GM21360 (cell line): Measurements from ENCODE around the gene MAPK1.
"Not testable (repeated sequence)": the region's sequence is repeated elsewhere in the genome, so short reads cannot be mapped to it uniquely, and the experiment has no call there.

Source experiments
- ATAC-seq: cut with Tn5 transposase; IDR thresholded peaks from one replicate; pipeline ENCODE4 v1.9.1; 2021; ENCODE audit warnings: mild to moderate bottlenecking, moderate library complexity; ENCODE audit not compliant: unreplicated experiment

Gene MAPK1

DNA sequence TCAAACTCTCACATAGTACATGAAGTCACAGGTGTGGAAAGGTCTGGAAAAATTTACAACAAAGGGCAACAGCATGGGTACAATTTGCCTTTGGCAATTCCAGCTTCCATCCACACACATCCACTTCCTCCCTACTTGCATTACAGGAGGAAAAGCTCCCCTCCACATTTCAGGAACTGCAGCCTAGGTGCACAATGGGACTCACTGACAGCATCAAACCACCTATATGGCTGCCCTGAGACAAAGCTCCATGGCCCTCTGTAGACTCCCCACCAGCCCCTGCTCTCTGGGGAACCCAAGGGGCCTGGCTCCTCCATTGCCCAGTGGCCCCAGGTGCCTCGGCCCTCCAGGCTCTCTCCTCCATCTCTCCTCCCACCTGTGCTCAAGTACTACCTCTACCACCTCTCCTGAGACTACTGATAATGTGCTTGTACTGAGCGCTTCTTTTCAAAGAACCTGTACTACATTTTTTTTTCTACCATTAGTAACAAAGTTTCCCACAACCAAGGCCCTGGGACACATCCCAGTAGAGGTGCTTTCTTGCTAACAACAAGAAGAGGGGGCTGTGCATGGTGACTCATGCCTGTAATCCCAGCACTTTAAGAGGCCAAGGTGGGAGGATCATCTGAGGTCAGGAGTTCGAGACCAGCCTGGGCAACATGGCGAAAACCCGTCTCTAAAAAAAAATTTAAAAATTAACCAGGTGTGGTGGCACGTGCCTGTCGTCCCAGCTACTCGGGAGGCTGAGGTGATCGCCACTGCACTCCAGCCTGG, 136.7 kb downstream of the MAPK1 start:
- no peak for ATAC-seq

DNA sequence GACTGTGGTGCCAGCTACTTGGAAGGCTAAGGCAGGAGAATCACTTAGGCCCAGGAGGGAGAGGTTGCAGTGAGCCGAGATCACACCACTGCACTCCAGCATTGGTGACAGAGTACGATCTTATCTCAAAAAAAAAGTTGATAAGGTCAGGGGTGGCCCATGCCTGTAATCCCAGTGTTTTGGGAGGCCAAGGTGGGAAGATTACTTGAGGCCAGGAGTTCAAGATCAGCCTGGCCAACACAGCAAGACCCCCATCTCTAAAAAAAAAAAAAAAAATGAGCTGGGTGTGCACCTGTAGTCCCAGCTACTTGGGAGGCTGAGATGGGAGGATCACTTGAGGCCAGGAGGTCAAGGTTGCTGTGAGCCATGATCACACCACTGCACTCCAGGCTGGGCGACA, 138.3 kb downstream of the MAPK1 start:
- ATAC-seq: not testable (repeated sequence)

DNA sequence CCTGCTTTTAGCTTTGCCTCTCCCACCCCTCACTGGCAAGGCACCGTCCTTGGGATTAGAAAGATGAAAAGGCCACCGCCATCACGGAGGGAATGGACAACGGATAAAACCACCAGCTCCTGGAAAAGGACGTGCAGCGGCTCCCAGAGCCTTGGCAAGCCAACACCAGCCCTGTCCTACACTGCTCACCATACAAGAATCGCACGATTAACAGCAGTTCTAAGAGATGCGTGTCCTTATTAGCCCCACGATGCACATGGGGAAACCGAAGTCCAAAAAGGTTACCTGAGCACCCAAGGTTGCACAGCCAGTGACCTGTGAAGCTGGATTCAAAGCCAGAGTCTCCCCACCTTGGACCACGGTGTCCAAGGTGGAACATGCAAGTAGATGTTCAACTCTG, 139.2 kb downstream of the MAPK1 start:
- no peak for ATAC-seq

DNA sequence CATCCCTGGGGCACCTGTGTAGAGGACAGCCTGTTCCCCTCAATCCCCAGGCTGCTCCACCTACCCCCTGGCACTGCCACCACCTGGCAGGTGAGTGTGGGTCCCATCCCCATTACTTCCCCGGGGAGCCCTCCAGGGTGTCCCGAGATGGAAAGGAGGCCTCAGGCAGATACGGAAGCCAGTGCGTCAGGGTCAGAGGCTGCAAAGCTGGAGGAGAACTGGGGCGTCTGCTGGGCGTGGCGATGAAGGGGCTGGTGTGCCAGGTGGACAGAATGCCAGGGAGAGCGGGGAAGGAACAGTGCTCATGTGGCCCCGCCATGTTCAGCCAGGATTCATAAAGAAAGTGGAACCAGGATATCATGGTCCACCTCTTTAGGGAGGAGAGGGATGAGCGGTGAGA, 139.7 kb downstream of the MAPK1 start:
- no peak for ATAC-seq

DNA sequence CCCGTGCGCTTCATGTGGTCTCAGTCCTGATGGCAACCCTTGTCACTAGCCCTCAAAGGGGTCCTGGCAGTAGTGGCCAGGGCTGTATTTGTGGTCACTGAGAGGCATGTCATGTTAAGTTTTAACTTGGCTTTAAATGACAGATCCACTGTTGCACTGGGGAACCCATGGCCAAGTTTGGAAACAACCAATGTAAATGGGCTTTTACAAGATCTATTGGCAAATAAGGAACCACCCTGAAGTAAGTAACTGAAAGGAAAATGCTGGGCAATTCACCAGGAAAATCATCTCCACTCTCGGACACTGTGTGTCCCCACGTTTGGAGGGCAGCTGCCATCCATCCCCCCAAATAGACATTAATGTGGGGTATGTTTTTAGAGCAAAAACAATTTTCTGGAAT, 140.3 kb downstream of the MAPK1 start:
- no peak for ATAC-seq

DNA sequence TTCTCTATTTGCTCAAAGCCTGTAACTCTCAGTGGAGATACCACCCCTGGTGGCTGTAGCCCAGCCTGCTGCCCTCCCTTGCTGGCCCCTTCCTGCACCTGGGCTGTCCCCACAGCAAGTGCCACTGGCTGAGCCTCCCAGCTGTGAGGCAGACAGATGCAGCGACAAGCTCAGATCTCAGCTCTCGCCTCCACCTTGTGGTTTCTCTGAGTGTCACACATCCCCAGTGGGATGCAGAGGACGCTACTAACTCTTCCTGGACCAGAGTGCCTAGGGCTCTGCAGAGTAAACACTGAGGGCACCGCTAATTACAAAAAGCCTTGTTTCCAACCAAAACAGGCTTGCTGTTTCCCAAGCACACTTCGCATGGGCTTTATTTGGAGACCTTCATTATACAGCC, 140.8 kb downstream of the MAPK1 start:
- no peak for ATAC-seq

DNA sequence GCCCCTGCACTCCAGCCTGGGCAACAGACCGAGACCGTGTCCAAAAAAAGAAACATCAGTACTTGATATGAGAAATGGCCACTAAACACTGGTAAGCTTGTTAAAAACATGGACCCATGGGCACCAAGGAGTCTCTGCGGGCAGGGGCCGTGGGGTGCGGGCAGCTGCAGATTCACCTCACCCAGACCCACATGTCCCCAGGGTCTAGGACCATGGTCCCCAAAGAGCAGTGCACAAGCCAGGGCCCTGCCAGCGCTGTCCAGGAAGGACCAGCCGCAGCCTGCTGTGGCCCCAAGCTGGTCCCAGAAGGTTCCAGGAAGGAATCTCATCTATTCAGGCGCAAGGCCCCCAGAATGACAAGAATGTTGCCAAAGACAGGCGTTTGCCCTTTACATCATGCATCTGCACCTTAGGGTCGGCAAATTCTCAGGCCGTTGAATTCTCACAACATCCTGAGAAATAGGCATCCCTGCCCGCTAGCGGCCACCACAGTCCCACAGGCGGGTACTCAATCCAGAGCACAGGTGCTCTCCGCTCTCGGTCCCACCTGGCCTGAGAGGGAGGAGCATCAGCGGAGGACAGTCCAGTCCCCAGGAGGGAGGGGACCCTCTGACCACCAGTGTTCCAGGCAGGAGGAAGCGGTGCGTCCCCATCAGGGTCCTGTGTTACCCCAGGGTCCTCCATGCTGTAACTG, 141.3 kb downstream of the MAPK1 start:
- ATAC-seq: no peak

DNA sequence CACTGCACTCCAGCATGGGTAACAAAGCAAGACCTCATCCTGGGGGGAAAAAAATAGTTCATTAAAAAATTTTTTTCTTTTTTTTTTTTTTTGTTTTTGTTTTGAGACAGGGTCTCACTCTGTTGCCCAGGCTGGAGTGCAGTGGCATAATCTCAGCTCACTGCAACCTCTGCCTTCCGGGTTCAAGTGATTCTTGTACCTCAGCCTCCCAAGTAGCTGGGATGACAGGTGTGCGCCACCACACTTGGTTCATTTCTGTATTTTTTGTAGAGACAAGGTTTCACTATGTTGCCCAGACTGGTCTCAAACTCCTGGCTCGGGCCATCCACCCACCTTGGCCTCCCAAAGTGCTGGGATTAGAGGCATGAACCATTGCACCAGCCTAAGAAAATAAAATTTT, 142.9 kb downstream of the MAPK1 start:
- not testable (repeated sequence) for ATAC-seq

DNA sequence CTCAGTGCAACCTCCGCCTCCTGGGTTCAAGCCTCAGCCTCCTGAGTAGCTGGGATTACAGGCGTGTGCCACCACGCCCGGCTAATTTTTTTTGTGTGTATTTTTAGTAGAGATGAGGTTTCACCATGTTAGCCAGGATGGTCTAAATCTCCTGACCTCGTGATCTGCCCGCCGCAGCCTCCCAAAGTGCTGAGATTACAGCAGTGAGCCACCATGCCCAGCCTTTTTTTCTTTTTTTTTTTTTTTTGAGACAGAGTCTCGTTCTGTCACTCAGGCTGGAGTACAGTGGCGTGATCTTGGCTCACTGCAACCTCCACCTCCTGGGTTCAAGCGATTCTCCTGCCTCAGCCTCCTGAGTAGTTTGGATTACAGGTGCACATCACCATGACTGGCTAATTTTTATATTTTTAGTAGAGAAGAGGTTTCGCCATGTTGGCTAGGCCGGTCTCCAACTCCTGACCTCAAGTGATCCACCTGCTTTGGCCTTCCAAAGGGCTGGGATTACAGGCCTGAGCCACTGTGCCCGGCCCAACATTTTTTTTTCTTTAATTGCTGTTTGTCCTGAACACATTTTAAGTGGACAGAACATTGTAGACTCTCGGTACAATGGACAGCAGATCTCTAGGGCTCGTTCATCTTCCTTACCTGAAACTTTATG, 146.1 kb downstream of the MAPK1 start:
- ATAC-seq: not testable (repeated sequence)

DNA sequence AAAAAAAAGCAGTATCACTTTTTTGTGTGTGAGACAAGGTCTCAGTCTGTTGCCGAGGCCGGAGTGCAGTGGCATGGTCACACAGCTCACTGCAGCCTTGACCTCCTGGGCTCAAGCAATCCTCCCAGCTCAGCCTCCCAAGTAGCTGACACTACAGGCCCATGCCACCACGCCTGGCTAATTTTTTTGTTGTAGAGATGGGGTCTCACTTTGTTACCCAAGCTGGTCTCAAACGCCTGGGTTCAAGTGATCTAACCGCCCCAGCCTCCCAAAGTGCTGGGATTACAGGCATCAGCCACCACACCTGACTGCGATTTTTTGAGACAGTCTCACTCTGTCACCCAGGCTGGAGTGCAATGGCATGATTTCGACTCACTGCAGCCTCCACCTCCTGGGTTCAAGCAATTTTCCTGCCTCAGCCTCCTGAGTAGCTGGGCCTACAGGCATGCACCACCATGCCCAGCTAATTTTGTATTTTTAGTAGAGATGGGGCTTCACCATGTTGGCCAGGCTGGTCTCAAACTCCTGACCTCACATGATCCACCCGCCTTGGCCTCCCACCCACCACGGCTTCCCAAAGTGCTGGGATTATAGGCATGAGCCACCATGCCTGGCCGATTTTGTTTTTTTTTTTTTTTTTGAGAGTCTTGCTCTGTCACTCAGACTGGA, 147.1 kb downstream of the MAPK1 start:
- ATAC-seq: not testable (repeated sequence)

DNA sequence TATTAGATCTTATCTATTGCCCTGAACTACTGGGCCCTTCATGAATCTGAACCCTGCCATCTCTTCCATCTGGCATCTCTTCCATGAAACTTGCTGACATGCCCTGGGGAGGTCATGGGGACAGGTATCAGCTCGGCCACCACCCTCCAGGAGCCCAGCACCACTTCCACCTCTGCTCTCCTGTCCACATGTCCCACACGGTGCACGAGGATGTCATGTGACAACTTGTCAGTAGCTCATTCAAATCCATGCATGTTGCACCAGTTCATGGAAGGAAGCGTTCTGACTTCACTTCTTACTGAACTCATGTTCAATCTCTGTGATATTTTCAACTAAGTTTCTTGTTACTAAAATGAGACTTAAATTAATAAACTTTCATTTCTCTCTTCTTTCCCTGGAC, 148.4 kb downstream of the MAPK1 start:
- no peak for ATAC-seq

DNA sequence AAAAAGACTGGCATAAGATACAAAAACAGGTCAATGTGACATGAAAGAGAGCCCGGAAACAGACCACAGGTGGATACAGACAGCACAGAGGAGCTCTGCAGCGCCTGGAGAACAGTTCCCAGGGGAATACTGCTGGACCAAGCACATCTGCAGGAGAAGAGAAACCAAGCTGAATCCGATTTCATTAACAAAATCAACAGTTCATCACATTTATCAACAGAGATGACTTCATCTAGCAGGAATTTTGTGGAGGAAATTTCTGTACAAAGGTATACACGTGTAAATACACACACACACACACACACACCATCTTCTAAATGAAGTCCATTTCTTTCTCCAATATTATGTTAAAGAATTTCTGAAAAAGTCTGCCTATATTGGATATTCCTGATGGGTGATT, 148.9 kb downstream of the MAPK1 start:
- no peak for ATAC-seq

DNA sequence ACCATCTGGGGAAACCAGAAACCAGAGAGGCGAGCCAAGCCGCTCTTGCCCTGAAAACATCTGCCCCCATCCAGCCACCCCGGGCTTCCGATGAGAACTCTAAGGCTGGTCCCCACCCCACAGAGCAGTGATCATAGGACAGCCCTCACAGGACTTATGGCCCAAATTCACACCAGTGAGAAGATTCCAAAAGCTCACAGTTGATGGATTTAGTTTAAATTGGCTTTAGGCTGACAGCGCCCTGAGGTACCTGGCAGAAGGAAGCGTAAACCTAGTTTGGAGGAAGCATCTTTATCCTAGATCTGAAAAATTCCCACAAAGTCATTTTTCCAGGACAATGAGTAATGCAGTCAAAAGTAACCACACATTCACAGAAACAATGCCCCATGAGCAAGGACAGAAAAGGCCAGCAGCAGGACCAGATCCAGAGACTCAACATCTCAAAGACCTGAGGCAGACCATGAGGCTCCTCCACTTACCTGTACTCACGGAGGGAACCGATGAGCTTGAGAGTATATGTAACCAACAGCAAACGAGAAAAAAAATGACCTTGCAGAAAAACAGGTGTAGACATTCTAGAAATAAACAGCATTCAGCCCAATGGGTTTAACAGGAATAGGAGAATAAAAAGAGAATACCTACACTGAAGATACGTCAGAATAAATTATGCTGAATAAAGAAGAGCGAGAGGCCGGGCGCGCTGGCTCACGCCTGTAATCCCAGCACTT, 150.9 kb downstream of the MAPK1 start:
- ATAC-seq: not testable (repeated sequence)

DNA sequence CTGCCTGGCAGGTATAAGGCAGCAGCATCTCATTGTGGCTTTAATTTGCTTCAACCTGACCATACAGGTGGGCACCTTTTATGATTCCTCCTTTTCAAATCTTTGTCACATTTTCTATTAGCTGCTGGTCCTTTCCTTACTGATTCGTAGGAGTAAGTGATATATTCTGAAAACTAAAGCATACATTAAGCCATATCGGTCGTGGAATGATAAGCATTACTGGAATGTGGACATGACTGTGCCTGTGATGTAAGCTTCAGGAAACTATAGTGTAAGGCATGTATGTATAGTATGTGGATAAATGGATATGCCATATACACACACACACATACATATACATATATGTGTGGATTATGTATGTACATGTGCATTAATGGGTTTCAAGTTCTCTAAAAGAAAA, 152.7 kb downstream of the MAPK1 start:
- no peak for ATAC-seq

DNA sequence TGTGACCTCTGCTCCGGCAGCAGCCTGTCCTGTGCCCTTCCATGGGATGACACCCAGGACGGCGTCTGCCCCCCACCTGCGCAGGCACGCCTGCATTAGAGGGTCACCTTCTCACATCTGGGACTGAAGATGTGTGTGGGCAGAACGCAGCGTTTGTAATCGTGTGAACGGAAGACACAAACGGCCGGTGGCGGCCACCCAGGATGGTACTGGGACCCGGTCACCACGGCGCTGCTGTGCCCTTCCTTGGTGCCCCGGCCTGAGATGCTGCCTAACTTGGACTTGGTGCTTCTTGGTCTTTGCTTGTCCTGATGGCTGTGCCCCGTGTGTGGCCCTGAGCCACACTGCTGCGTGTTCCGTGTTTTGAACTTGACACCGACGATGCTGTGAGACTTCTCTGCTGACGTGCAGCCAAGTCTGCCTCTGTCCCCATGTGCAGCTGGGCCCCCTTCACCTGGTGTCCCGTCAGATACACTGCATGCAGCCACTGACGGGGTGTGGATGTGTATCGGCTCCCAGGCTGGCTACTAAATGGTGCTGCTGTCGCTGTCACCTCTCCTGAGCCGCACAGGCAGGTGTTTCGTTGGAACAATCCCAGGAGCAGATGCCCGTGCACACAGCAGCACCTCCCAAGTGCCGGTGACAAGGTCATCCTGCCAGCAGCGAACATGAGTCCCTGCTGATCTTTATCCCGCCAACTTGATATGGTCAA, 153.2 kb downstream of the MAPK1 start:
- ATAC-seq: no peak

DNA sequence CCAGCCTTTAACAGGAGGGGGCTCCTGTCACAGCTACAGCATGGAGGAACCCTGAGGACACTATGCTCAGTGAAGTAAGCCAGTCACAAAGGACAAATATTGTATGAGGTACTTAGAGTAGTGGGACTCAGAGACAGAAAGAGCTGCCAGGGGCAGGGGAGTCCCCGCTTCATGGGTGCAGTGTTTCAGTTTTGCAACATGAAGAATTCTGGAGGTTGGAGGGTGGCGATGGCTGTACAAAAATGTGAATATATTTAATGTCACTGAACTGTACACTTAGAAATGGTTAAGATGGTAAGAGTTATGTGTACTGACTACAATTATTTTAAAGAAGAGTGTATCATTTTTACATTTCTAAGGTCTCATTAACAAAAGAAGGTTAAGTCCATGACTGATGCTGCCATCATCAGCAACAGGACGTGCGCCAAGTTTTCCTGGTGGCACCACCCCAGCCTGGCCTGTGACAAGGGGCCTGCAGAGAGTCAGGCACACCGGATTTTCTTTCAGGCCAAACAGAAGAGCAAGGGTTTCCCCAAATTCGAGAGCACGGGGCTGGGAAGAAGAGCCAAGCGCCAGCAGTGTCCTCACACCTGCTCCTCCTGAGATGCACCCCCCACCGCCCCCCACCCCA, 153.9 kb downstream of the MAPK1 start:
- no peak for ATAC-seq

DNA sequence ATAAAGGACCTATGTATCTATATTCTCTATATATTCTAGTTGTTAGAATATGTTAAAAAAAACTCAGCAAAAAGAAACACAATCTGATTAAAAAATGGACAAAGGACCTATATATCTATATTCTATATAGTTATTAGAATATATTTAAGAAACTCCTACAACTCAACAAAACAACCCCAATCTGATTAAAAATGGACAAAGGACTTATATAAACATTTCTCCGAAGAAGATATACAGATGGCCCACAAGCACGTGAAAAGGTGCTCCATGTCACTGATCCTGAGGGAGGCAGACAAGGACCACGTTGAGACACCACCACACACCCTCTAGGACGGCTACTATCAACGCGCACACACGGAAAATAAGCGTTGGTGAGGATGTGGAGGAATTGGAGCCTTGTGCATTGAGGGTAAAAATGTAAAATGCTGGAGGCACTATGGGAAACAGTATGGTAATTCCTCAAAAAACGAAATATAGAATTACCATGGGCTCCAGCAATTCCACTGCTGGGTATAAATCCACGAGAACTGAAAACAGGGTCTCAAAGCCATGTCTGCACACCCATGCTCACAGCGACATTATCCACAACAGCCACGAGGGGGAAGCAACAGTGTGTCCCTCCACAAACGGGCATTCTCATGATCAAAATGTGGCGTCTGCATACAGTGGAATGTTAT, 154.6 kb downstream of the MAPK1 start:
- no peak for ATAC-seq

DNA sequence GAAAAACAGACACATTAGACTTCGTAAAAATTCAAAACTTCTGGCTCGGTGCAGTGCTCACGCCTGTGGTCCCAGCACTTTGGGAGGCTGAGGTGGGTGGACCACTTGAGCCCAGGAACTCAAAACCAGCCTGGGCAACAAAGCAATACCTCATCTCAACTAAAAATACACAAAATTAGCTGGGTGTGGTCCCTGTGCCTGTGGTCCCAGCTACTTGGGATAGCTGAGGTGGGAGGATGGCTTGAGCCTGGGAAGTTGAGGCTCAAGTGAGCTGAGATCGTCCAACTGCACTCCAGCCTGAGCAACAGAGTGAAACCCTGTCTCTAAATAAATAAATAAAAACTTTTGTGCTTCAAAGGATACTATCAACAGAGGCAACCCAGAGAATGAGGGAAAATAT, 155.6 kb downstream of the MAPK1 start:
- ATAC-seq: no peak

DNA sequence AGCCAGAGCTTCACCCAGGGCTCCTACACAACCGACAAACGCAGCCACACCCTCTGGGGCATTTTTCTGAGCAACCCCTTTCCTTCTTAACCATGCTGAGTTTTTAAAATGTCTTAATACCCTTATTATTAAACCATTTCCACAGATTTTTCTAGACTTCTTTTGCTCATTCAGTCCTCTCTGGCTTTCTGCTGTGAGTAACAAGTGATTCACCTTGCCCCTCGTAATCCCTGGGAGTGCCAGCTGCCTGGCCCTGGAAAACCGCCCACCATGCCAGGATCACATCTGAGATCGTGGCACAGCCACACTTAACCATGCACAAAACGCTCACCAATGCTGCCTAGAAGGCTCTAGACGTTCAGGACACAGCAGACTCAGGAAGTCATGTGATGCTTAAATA, 157.3 kb downstream of the MAPK1 start:
- ATAC-seq: no peak
